ENCODE results near the gene CBLN3.

Gene CBLN3

DNA sequence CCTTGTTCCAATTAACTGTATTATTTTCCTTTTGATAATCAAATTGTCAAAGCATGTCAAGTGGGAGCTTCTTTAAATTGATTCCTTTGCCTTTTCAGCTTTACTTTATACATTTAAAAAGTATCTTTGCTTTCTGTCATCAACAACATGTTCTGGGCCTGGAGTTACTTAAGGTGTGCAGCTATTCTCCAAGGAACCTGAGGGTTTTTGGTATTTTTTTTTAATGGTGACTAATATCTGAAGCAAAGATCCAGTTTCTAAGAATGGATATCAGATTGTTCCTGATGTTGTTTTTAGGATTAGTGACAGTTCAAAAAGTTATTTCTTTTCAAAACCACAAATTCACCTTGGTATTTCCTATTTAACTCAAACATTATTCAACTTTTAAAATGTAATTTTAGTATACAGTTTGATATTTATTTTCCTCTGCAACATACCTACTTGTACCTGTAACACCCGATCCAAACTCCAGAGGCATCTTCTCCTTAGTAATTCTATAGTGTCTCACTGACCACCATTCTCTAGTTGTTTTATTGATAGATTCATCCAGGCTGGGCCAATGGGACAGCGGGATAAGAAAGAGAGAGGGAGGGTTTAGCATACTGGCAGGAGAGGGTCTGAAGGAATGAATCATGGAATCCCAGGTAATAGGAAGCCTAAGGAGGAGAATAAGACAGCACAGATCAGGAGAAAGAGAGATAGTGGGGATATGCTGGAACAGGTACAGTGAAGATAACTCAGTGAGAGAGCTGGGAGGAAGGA is 3.1 kb downstream of the CBLN3 start:
- no peak for DNase-seq (ENCODE audit: low read depth in 2 of 2)

DNA sequence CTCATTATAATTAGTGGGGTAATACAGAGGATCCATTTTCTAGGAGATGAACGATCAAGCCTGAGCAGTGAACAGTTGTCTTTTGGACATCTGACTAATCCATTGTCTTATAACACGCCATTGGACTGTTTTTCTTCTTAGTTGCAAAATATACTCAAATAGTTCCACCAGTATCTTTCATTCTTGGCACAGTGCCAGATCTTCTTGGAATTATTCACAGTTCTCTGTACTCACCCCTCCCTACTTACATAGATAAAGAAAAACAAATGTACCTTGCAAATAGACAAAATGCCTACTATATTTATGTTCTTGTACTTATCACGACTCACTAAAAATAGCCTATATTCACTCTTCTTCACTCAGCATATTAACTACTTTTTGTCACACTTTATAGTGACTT is 3.8 kb downstream of the CBLN3 start:
- no peak for DNase-seq (ENCODE audit: low read depth in 2 of 2)

DNA sequence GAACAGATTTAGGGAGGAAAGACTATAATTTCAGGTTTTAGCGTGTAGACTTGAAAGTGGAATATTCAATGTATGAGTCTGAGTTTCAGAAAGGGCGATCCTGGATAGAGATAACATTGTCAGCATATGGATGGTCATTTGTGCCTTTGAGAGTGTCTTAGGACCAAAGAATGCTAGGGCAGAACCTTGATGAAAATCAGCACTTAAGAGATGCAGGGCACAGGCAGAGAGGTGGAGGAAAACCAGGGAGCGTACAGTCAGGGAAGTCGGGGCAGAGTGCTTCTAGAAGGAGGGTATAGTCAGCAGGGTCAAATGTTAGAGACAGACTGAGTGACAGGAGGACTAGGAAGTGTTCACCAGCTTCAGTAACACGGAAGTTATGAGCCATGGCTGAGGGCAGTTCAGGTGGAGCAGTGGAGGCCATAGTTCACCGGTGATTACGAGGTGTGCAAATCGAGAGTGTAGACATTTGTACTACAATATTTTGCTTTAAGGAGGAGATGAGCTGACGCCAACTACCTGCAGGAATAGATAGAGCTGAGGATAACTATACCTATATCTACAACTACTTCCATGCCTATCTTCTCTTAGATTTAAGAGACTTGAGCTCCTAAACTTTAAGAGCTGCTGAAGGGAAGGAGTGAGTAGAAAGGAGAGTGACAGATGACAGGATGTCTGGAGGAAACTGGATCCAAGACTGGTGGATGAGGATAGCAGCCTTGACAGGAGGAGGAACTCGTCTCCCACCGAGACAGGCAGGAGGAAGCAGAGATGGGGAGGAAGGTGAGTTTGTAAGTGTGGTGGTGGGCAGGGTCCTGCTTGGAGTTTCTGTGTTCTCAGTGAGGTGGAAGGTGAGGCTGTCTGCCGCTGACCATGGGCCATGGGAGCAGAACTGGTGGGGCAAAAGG is 6.5 kb downstream of the CBLN3 start:
- no peak for DNase-seq (ENCODE audit: low read depth in 2 of 2)

DNA sequence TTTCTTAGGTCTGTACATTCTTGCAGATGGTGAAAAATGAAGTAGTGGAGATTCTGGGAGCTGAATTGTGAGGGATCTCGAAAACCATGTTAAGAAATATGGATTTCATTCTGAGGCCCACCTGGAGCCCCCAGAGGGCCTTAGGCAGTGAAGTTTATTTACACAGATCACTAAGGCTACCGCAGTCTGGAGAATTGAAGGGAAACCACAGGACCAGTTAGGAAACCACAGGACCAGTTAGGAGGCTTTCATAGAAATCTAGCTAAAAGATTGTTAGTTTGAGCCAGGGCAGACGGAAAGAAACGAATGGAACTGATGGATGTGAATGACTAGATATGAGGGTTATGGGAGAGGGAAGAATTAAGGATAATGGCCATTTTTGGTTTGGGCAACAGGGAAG is 7.2 kb downstream of the CBLN3 start:
- no peak for DNase-seq (ENCODE audit: low read depth in 2 of 2)

DNA sequence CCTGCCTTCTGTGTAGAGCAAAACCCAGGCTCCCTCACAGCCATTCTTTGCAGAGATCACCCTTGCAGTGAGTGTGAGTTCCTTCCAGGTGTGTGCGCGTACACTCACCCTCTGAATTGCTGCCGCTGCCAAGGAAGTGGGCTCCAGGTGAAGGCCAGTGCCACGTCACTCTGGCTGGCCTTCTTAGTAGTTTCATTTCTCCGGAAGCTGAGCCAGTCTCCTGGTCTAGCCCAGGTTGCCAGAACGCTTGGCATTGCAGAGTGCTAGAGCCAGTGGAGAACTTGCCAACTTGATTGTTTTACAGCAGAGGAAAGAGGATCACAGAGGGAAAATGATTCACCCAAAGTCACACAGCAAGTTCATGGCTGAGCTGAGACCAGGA is 11.0 kb downstream of the CBLN3 start:
- no peak for DNase-seq (ENCODE audit: low read depth in 2 of 2)

DNA sequence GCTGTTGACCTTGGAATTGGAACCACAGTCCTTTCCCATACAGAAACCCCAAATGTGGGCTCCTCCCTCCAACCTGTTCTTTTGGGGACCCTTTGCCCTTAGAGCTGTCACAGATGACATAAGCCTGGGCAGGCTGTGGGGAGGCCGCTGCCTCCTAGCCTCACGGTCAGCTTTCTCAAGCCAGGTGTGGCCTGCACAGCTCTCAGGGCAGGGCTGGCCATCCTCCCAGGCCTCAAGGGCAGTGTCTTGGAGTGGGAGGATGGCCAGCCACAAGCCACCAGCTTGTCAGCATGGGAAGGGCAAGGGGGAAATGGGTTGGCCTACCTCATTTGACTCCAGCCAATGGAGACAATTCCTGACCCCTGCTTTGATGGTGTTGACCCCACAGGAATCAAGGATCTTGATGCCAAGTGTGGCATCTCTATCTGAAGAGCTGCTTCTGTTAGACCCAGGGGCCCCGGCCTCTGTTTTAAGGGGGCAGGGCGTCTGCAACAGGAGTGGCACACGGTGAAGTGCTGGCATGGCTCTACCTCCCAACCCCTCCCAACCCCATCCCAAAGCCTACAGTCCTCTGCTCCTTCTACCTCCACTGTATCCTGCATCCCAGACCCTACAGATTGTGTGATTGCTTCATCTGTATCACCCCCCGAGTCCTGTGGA is 11.5 kb downstream of the CBLN3 start:
- DNase-seq (ENCODE audit: low read depth in 2 of 2): no peak

DNA sequence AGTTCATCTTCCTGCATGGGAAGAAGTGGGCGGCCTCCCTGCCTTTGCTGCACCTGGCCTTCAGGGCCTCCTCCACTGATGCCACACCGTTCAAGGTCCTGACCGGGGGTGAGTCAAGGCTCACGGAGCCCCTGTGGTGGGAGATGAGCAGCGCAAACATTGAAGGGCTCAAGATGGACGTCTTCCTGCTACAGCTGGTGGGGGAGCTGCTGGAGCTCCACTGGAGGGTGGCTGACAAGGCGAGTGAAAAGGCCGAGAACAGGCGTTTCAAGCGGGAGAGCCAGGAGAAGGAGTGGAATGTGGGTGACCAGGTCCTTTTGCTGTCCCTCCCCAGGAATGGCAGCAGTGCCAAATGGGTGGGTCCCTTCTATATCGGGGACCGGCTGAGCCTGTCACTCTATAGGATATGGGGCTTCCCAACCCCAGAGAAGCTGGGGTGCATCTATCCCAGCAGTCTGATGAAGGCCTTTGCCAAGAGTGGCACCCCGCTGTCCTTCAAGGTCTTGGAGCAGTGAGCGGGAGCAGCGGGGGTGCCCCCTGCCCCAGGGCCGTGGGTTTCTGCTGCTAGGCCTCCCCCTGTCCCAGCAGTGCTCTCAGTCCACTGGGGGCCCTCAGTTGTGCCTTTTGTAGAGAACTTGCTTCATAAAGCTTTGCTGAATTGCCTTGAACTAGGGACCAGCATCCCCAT is 12.4 kb downstream of the CBLN3 start:
- no peak for DNase-seq (ENCODE audit: low read depth in 2 of 2)

DNA sequence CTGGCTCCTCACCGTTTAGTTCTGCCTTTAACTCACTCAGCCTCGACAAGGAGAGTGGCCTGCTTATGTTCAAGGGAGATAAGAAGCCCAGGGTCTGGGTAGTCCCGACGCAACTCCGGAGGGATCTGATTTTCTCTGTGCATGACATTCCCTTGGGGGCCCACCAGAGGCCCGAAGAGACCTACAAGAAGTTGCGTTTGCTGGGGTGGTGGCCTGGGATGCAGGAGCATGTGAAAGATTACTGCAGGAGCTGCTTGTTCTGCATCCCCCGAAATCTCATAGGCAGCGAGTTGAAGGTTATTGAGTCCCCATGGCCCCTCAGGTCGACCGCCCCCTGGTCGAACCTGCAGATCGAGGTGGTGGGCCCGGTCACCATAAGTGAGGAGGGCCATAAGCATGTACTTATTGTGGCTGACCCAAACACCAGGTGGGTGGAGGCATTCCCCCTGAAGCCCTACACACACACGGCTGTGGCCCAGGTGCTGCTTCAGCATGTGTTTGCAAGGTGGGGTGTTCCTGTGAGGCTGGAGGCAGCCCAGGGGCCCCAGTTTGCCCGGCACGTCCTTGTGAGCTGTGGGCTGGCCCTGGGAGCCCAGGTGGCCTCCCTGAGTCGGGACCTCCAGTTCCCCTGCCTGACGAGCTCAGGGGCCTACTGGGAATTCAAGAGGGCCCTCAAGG is 13.1 kb downstream of the CBLN3 start:
- DNase-seq (ENCODE audit: low read depth in 2 of 2): no peak

DNA sequence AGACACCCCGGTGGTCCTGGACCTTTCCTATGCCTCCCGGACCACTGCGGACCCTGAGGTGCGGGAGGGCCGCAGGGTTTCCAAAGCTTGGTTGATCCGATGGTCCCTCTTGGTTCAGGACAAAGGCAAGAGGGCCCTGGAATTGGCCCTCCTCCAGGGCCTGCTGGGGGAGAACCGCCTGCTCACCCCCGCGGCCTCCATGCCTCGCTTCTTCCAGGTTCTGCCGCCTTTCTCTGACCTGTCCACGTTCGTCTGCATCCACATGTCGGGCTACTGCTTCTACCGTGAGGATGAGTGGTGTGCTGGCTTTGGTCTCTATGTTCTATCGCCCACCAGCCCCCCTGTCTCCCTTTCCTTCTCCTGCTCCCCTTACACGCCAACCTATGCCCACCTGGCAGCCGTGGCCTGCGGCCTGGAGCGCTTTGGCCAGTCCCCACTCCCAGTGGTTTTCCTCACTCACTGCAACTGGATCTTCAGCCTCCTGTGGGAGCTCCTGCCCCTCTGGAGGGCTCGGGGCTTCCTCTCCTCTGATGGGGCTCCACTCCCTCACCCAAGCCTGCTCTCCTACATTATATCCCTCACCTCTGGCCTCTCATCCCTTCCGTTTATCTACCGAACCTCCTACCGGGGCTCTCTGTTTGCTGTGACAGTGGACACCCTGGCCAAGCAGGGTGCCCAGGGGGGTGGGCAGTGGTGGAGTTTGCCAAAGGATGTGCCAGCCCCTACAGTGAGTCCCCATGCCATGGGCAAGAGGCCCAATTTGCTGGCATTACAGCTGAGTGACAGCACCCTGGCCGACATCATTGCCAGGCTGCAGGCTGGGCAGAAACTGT is 13.8 kb downstream of the CBLN3 start:
- no peak for DNase-seq (ENCODE audit: low read depth in 2 of 2)

DNA sequence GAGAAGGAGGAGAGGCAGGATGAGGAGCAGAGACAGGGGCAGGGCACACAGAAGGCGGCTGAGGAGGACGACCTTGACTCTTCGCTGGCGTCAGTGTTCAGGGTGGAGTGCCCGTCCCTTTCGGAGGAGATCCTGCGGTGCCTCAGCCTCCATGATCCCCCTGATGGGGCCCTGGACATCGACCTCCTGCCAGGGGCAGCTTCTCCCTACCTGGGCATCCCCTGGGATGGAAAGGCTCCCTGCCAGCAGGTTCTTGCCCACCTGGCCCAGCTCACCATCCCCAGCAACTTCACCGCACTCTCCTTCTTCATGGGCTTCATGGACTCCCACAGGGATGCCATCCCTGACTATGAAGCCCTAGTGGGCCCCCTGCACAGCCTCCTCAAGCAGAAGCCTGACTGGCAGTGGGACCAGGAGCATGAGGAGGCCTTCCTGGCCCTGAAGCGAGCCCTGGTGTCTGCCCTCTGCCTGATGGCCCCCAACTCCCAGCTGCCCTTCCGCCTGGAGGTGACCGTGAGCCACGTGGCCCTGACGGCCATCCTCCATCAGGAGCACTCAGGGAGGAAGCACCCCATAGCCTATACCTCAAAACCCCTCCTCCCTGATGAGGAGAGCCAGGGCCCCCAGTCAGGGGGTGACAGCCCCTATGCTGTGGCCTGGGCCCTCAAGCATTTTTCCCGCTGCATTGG is 14.6 kb downstream of the CBLN3 start:
- no peak for DNase-seq (ENCODE audit: low read depth in 2 of 2)

DNA sequence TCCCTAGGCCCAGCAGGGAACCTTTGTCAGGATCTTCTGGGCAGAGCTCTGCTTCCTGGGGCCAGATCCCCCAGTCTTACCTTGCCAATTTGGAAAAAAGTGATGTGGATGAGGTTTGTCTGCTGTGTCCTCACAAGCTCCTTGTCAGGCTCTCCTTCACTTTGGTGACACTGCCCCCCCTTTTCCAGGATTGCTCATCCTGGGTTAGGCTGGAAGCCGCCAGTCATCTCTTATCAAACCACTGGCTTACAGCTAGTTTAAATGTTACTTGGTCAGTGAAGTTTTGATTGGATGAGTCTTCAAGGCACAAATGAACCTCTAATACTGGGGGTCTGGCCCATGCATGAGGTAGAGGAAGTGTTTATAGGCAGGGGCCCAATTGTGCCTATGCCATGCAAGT is 15.4 kb downstream of the CBLN3 start:
- no peak for DNase-seq (ENCODE audit: low read depth in 2 of 2)

DNA sequence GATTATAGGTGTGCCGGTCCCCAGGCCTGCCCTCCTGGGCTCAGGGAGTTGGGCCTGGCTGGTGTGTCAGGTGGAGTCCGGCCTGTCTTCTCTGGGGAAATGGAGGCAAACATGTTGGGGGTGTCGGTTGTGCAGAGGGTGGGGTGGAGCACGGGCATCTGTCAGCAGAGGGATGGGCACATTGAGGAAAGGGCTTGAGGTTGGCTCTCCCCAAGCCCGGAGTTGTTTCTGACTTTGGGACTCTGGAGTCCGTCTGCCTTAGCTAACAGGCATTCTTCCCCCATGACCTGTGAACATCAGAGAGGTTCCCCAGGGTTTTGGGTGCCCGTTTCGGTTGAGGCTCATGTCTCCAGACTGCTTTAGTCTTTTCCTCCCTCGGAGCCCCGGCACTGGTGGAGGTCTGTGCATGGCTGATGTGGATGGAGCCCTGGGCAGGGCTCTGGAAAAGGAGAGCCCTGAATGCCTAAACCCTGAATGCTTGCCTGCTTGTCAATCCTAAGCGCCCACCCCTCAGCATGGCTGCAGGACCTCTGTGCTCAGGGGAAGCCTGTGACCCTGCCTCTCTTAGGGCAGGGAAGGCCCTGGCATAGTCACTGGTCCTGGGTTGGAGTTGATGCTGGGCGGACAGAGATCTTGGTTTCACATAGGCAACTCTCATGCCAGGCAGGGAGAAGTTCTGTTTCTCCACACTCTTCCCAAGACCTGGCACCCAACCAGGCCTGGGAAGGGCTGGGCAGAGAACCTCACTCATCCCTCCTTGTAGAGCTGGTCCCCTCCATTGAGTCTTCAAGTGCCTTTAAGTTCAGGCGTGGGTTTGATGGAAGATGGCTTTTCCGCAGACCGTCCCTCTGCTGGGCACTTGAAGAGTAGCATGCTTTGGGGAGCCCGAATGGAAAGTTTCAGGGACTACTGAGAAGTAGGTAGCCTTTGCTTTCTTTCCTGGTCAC is 17.8 kb downstream of the CBLN3 start:
- DNase-seq (ENCODE audit: low read depth in 2 of 2): no peak

DNA sequence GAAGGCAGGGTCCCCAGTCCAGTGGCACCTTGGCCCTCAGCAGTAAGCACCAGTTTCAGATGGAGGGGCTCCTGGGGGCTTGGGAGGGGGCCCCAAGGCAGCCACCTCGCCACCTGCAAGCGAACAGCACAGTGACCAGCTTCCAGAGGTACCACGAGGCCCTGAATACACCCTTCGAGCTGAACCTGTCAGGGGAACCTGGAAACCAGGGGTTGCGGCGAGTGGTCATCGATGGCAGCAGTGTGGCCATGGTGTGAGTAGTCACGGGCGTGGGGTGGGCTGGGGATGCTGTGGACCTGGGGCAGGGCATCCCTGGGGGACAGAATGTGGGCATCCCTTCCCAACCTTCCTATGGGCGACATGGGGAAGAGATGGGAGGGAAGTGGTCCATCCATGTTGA is 19.5 kb downstream of the CBLN3 start:
- DNase-seq (ENCODE audit: low read depth in 2 of 2): no peak

DNA sequence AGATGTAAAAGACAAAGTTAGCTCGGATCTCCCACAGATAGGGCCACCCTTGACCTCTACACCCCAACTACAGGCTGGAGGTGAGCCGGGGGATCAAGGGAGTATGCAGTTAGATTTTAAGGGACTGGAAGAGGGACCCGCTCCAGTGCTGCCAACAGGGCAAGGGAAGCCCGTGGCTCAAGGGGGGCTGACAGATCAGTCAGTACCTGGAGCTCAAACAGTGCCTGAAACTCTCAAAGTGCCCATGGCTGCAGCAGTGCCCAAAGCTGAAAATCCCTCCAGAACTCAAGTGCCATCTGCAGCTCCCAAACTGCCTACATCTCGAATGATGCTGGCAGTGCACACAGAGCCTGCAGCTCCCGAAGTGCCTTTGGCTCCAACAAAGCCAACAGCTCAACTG is 20.3 kb downstream of the CBLN3 start:
- no peak for DNase-seq (ENCODE audit: low read depth in 2 of 2)

DNA sequence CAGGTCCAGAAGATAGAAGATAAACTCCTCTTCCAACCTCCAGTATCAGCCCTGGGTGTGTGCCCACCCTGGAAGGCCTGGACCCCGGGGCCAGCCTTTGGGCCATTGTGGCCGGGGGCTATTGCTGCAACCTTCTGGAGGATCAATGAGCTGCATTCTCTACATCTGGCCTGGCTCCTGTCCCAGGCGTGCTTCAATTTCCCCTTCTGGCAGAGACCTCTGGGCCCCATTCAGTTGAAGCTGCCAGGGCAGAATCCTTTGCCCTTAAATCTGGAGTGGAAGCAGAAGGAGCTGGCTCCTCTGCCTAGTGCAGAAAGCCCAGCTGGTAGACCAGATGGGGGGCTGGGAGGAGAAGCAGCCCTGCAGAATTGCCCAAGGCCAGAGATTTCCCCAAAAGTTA is 20.7 kb downstream of the CBLN3 start:
- no peak for DNase-seq (ENCODE audit: low read depth in 2 of 2)

DNA sequence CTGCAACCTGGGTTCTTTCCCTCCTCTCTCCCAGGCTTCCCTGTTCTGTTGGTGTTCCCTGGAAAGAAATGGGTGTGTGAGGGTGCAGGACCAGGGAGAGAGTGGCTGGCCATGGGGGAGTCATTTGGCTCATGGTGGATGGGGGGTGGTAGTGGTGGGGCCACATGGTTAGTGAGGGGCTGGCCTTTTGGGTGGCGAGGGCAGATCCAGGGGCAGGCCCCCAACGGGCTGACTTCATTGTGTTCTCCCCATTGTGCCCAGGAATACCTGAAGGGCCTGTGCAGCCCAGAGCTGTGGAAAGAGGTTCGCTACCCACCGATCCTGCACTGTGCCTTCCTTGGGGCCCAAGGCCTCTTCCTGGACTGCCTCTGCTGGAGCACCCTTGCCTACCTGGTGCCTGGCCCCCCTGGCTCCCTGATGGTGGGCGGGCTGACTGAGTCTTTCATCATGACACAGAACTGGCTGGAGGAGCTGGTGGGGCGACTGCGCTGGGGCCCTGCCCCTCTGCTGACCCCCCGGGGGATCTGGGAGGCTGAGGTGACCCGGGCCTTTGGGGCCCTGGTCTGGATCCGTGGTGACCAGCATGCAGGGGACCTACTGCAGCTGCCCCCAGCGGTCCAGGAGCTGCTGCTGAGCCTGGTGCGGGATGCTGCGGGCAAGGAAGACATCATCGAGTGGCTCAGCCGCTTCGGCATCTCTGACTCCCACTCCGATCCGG is 21.7 kb downstream of the CBLN3 start:
- no peak for DNase-seq (ENCODE audit: low read depth in 2 of 2)

DNA sequence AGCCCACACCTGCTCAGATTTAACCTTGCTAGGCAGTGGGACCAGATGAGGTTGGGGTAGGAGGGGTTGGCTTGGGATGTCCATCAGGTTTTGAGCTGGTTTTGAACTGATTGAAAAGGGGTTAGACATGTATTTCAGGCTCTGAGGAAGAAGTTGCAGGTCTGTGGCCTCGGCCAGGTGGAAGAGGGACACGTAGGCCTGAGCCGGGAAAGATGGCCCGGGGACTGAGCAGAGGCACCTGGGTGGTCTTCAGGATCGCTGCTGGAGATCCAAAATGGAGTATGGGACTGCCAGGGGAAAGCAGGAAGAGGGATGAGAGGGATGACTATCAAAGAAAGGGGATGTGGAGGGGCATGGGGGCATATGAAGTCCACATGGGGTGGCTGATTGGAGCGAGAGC is 23.1 kb downstream of the CBLN3 start:
- no peak for DNase-seq (ENCODE audit: low read depth in 2 of 2)

DNA sequence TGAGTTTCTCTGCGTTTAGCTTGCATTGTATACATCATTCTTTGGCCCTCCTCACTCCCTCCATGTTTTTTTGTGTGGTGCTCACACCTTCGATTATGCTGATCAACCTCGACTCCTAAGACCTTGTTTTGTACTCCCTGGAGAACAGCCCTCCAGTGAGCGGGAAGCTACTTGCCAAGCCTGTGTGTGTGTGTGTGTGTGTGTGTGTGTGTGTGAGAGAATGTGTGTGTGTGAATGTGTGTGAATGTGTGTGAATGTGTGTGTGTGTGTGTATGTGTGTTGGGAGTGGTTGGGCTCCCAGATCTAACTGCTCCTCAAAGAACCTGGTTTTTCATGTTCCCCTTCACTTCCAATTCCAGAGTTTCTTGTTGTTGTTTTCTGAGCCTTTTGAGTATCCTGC is 24.7 kb downstream of the CBLN3 start:
- DNase-seq (ENCODE audit: low read depth in 2 of 2): no peak

Data from stimulated activated CD8-positive, alpha-beta memory T cell treated with anti-CD3 and anti-CD28 coated beads, Interleukin-2, amount 100 ng/mL, for 48 hours (primary cell).